ENCODE measurements around the gene FOLR1.
A peak's percentile ranks its signal among the peaks of the same experiment; 100 is the strongest.
"Not testable (repeated sequence)": the region's sequence is repeated elsewhere in the genome, so short reads cannot be mapped to it uniquely, and the experiment has no call there.

FOLR1 gene

DNA sequence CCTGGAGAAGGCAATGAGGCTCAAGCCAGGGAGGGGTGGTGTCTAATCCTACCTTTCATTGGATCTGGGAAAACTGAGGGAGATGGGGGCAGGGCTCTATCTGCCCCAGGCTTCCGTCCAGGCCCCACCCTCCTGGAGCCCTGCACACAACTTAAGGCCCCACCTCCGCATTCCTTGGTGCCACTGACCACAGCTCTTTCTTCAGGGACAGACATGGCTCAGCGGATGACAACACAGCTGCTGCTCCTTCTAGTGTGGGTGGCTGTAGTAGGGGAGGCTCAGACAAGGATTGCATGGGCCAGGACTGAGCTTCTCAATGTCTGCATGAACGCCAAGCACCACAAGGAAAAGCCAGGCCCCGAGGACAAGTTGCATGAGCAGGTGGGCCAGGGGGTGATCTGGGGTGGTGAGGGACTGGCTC, at the start of gene FOLR1:
TSS of gene FOLR1 (plus strand) at position 180 of the 421 bp plus-strand sequence. CDS start at position 214, 34 bp downstream.
- peak; percentile 10 for DNase-seq

DNA sequence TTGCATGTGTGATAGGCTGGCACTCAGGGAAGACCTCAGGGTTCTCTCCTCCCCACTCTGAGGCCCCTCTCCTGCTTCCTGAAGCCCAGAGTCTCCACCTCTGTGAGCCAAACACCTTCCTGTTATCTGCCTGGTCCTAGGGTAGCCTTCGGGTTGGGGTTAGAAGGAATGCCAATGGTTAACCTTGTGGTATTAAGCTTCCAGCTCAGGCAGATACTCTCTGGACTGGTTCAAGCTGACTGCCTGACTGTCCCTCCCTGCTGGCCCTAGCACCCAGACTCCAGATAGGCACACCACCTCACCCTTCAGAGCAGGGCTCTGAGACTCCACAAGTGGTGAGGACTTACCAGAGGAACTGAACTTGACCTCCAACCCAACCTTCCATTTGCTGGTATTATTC, 49.4 kb upstream of the FOLR1 start:
- not testable (repeated sequence) for DNase-seq

DNA sequence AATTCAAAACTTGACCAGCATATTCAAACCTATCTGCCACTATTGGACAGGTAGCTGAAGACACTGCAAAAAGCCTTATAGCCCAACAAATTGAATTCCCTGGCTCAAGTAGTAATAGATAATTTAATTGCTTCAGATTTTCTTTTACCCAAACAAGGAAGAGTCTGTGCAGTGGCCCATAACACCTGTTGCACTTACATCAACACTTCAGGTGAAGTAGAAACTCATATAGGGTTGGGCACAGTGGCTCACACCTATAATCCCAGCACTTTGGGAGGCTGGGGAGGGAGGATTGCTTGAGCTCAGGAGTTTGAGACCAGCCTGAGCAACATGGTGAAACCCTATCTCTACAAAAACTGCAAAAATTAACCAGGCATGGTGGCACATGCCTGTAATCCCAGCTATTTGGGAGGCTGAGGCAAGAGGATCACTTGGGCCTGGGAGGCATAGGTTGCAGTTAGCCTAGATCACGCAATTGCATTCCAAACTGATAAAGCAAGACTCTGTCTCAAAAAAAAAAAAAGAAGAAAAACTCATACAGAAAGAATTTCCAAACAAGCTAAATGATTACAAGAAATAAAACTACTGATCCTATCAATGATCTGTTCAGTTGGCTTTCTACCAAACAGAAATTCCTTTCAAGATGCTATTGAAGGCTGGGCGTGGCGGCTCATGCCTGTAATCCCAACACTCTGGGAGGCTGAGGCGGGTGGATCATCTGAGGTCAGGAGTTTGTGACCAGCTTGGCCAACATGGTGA, 47.0 kb upstream of the FOLR1 start:
- DNase-seq: peak; percentile 85

DNA sequence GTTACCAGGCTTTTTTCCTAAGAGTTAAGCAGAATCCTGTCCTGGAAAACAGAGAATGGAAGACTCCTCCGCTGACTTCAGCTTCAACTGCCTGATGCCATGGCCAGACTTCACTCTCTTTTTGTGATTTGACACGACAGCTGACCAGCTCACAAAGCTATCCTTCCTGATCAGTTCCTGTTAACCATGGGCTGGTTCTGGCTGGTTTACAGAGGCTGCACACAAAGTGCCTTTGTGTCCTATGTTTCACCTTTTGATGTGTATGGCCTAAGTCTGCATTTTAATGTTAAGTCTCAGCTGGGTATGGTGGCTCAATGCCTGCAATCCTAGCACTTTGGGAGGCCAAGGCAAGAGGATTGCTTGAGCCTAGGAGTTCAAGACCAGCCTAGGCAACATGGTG, 45.3 kb upstream of the FOLR1 start:
- no peak for DNase-seq

DNA sequence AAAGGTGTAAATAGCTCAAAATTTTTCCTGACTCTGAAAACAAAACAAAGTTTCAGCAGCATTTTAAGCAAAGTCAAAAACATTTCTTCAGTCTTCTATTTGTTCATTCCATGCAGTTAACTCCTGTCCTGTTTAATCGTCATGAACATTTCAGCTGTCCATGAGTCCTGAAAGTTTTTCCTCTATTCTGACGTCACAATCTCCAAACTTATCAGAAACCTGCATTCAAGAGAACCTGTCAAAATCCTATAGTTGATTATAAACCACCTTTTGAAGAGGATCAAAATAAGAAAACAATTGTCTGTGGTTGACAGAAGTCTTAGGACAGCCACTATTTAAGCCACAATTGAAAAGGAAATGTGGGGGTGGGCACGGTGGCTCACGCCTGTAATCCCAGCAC, 41.1 kb upstream of the FOLR1 start:
- DNase-seq: no peak

DNA sequence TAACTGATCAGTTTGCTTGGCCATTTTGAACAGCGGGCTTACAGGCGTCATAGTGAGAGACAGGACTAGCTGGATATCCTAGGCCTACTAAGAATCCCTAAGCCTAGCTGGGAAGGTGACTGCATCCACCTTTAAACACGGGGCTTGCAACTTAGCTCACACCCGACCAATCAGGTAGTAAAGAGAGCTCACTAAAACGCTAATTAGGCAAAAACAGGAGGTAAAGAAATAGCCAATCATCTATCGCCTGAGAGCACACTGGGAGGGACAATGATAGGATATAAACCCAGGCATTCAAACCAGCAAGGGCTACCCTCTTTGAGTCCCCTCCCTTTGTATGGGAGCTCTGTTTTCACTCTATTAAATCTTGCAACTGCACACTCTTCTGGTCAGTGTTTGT, 38.1 kb upstream of the FOLR1 start:
- not testable (repeated sequence) for DNase-seq

DNA sequence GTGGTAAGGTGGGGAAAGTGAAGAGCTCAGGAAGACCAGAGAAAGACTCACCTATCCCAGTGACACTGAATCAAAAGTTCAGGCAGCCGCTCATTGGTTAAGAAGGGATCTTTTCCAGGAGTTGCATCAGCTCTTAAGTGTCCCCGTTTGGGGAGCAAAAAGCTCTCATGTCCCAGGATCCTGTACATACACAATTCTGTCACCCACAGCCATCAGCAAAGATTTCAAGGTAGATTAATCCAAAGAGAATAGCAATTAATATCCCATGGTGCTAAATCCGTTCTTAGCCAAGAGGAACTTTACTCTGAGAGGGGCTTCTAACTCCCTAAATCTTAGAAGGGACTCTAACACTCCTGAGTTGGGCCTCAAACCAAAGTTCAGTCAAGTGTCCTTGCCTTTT, 37.1 kb upstream of the FOLR1 start:
- DNase-seq: no peak

DNA sequence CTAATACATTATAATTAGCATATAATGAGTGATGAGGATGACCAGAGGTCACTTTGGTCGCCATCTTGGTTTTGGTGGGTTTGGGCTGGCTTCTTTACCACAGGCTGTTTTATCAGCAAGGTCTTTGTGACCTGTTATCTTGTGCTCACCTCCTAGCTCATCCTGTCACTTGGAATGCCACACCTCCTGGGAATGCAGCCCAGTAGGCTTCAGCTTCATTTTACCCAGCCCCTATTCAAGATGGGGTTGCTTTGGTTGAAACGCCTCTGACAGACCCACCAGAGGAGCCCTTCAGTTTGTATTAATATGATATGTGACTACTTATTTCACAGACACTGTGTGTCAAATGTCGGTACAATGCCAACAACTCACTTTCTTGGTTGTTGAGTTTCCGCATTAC, 36.2 kb upstream of the FOLR1 start:
- no peak for DNase-seq

DNA sequence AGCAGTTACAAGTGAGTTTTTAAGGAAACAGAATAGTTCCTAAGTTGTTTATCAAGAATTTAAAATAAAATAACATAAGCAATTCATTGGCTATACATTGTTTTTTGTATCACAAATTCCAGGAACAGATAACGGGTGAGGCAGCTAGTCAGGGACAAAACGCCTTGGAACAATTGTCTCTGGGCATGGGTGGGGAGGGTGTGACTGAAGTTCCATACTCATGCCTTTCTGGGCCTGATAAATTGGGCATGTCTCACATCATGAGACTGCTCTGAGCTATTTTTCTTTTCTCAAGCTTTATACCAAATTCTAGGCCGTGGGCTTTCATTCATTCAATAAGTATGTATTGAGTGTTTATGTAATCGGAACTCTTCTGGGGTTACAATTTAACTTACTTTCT, 34.8 kb upstream of the FOLR1 start:
- no peak for DNase-seq

DNA sequence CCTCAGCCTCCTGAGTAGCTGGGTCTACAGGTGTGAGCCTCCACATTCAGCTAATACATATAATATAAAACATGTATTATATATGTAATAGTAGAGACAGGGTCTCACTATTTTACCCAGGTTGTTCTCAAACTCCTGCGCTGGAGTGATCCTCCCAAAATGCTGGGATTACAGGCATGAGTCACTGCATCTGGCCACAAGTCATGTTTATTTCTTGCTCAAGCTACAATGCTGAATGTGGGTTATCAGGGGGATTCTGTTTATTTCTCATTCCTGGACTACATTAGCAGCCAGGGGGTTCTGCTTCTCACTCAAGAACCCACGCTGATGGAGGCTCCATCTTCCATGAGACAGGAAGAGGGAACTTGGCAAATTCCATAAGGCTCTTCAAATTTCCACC, 31.6 kb upstream of the FOLR1 start:
- no peak for DNase-seq

DNA sequence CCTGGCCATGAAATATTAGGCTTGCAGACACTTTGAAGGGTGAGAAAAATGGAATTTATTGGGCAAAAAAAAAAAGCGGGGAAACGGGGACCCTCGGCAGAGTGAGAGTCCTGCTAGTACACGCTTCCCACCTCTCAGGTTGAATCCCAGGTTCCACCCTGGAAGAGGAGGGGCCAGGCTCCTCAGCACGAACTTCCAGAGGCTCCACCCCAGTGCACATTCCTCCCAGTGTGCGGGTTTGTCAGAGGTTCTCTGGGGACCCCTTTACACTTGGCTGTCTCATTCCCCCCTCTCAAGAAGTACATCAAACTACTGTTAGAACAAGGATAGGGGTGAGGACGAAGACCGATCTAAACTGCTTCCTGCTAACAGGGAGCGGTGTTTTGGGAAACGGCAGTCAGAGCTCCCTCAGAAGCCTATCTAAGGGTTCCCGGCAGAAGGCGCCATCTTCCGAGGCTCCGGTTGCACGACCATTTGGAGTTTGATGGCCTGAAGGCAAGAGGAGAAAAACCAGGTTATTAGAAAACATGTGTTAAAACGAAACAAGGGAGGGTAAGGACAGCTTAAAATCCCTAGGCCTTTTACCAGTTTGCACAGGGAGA, 28.9 kb upstream of the FOLR1 start:
- DNase-seq: no peak

DNA sequence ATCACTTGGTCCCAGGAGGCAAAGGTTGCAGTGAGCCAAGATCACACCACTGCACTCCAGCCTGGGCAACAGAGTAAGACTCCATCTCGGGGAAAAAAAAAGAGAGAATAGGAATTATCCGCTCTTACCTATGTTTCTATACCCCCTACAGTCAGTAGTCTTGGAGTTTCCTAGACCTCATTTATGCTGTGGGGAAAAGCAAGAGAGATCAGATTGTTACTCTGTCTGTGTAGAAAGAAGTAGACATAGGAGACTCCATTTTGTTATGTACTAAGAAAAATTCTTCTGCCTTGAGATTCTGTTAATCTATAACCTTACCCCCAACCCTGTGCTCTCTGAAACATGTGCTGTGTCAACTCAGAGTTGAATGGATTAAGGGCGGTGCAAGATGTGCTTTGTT, 27.8 kb upstream of the FOLR1 start:
- DNase-seq: not testable (repeated sequence)

DNA sequence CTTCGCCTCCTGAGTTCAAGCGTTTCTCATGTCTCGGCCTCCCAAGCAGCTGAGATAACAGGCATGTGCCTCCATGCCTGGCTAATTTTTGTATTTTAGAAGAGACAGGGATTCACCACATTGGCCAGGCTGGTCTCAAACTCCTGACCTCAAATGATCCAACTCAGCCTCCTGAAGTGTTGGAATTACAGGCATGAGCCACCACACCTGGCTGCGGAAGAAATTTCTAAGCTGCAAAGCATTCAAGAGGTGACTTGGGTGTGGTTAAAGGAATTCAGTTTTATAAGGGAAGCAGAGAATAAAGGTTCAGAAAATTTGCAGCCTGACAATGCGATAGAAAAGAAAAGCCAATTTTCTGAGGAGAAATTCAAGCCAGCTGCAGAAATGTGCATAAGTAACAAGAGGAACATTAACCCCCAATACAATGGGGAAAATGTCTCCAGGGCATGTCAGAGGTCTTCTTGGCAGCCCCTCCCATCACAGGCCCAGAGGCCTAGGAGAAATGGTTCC, 22.8 kb upstream of the FOLR1 start:
- DNase-seq: not testable (repeated sequence)

DNA sequence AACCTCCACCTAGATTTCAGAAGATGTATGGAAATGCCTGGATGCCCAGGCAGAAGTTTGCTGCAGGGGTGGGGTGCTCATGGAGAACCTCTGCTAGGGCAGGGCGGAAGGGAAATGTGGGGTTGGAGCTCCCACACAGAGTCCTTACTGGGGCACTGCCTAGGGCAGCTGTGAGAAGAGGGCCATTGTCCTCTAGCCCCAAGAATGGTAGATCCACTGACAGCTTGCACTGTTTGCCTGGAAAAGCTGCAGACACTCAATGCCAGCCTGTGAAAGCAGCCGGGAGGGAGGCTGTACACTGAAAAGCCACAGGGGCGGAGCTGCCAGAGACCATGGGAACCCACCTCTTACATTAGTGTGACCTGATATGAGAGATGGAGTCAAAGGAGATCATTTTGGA, 22.2 kb upstream of the FOLR1 start:
- not testable (repeated sequence) for DNase-seq

DNA sequence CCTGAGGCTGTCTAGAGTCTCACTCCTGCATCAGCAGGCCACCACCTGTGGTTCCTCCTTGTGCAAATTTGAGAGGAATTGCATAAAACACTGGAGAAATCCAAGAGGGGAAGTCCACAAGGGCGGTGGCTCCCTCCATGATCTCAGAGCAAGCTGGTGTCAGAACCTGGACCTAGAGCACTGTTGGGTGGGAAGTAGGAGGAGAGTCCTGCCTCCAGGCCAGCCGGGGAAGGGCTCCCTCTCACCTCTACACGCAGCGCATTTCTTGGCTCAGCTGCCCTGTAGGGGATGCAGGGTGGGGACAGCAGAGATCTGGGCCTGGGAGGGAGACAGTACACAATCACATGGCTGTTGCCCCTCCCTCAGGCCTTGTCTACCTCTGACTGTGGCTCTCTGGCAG, 19.9 kb upstream of the FOLR1 start:
- not testable (repeated sequence) for DNase-seq

DNA sequence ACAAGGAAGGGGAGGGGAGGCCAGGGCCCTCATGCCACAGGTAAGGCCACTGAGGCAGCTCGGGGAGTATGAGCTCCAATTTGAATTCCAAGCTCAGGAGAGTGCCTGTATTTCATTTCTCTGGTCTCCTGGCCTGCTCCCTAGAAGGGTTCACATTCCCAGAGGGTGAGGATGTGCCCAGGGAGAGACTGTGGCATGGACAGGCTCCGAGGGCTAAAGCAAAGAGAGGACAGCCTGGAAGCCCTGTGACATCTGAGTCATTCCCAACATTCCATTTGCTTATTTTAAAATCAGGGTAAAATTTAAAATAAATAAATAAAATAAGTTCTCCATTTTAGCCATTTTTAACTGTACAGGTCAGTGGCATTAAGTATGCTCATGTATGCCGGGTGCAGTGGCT, 18.6 kb upstream of the FOLR1 start:
- no peak for DNase-seq

DNA sequence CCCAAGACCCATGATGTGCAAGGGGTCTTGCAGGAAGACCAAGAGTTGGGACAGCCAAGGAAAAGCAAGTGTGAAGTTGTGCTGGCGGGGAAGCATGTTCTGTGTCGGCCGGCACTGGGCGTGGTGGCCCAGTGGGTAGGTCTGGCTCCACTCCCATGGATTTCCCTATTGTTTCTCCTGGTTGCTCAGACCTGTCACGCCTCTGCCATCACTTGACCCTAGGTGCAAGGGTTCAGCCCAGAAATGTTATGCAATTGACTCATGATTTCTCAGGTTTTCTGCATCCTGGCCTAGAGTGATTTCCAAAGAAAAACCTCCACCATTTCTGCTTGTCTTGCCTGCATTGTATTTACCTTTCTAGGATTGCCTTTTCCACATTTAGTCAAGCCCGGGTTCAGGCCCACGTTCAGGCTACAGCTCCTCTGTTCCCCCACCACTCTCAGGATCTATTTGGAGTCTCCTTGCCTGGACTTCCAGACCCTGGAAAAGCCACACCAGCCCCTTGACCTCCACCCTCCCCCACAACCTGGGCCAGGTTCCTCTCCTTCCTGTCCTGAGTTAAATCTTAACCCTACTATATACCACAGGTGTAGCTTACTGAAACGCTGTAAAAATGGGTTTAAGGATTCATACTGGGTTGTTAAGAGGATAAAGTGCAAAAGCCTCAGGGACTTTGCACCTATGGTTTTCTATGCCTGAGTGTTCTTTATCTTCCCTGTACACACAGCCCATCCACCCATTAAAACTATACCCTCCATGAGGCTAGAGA, 17.5 kb upstream of the FOLR1 start:
- no peak for DNase-seq

DNA sequence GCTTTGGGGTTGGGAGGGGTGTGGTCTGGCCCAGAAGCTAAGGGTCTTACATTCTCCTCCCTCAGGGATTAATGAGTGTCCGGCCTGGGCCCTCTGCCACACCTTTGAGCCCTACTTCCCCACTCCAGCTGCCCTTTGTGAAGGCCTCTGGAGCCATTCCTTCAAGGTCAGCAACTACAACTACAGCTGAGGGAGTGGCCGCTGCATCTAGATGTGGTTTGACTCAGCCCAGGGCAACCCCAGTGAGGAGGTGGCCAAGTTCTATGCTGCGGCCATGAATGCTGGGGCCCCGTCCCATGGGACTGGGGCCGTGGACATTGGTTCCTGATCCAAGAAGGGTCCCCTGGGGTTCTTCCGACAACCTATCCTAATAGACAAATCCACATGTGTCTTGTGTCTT, 14.3 kb upstream of the FOLR1 start:
- no peak for DNase-seq

DNA sequence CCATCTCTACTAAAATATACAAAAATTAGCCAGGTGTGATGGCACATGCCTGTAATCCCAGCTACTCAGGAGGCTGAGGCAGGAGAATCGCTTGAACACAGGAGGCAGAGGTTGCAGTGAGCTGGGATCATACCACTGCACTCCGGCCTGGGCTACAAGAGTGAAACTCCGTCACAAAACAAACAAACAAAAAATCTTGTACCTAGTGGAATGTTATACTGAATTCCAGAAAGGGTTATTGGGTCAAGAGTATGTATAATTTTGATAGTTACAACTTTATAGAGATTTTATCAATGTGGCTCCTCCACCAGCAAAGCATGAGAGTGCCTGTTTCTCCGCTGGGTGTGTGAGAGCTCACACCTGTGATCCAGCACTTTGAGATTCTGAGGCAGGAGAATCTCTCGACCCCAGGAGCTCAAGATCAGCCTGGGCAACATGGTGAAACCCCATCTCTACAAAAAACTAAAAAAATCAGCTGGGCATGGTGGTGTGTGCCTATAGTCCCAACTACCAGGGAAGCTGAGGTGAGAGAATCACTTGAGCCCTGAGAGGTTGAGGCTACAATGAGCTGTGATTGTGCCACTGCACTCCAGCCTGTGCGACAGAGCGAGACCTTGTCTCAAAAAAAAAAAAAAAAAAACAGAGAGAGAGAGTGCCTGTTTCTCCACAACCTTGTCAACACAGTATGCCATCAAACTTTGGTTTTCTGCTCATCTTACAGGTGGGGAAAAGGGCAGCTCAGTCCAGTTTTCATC, 12.7 kb upstream of the FOLR1 start:
- no peak for DNase-seq

DNA sequence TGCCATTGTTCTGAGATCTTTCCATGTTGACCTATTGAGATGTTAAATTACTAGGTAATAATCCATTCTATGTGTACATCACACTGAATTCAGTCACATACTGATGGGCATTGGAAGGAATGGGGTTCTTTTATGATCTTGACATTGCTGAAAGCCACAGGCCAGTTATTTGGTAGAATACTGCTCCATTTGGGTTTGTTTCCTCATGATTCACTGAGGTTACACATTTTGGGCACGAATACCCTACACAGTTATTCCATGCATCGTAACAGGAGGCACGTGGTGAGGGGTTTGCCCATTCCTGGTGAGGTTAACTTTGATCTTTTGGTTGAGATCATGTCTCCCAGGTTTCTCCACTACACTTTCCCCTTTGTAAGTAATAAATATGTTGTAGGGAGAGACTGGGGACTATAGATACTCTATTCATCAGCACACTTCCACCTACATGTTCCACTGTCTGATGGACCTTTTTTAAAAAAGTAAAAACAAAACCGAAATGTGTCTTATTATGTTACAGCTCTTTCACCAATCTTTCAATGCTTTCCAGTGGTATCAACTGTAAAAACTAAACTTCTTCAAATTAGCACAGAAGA, 12.0 kb upstream of the FOLR1 start:
- DNase-seq: peak; percentile 24

DNA sequence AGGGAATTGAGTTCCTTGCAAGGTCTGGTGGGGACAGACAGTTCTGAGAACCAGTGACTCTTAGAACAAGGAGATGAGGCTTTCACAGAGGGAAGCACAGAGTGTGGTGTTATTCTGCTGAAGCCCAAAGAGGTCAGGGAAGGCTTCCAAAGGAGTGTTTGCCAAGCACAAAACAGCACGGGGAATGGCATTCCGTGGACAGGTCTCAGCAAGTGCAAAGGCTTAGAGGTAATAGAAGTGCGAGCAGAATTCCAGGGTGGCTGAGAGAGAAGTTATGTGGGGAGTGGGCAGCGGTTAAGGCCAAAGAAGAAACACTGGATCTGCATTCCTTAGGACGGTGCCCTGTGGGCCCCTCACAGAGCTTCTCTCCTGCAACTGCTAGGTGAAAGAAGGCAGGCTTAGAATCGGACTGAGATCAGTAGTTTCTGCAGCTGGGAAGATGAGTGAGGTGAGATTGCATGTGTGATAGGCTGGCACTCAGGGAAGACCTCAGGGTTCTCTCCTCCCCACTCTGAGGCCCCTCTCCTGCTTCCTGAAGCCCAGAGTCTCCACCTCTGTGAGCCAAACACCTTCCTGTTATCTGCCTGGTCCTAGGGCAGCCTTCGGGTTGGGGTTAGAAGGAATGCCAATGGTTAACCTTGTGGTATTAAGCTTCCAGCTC, 10.9 kb upstream of the FOLR1 start:
- not testable (repeated sequence) for DNase-seq

DNA sequence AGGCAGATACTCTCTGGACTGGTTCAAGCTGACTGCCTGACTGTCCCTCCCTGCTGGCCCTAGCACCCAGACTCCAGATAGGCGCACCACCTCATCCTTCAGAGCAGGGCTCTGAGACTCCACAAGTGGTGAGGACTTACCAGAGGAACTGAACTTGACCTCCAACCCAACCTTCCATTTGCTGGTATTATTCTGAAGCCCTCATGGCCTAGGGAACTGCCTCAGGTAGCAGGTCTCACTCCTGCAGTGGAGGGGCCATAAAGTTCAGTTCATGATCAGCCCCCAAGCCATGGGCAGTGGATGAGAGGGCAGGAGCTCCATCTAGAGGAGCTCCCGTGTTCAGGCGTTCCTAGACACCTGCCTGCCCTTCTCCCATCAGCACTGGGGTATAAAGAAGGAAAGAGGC, 10.4 kb upstream of the FOLR1 start:
- peak; percentile 5 for DNase-seq
